H9 (cell line): ENCODE measurements around the gene LMF2. TPM values are rescaled to one million over a fixed set of nuclear protein-coding genes. Genes with fewer than 3 reads are reported as not detected.

ENCODE experiments used
- DNase-seq: peaks from one replicate; pipeline ENCODE4 v3.0.0-alpha.2; 2017
- H2AFZ ChIP-seq: one replicate; pipeline ENCODE4 v1.6.1; 2013; ENCODE audit warnings: mild to moderate bottlenecking, low read length, control low read depth, moderate library complexity
- H2AK5ac ChIP-seq: 2 replicates; pipeline ENCODE4 v1.6.1; 2013; ENCODE audit warnings: low read length, control low read depth, mixed read lengths; ENCODE audit not compliant: insufficient read length
- H2BK120ac ChIP-seq: one replicate; pipeline ENCODE4 v1.6.1; 2013; ENCODE audit warnings: low read depth, mild to moderate bottlenecking, low read length, control low read depth, inconsistent platforms; ENCODE audit not compliant: poor library complexity, severe bottlenecking
- H2BK12ac ChIP-seq: 2 replicates; pipeline ENCODE4 v1.6.1; 2013; ENCODE audit warnings: low read length, control low read depth, mixed read lengths, low read depth; ENCODE audit not compliant: insufficient read length
- H2BK15ac ChIP-seq: 2 replicates; pipeline ENCODE4 v1.6.1; 2013; ENCODE audit warnings: low read depth, low read length, control low read depth
- H2BK20ac ChIP-seq: one replicate; pipeline ENCODE4 v1.6.1; 2013; ENCODE audit warnings: low read depth, mild to moderate bottlenecking, low read length, control low read depth, inconsistent platforms; ENCODE audit not compliant: poor library complexity, severe bottlenecking
- H2BK5ac ChIP-seq: 2 replicates; pipeline ENCODE4 v1.6.1; 2013; ENCODE audit warnings: low read length, control low read depth, mixed read lengths; ENCODE audit not compliant: insufficient read length
- H3K14ac ChIP-seq: 2 replicates; pipeline ENCODE4 v1.6.1; 2013; ENCODE audit warnings: low read length, control low read depth; ENCODE audit not compliant: insufficient read depth
- H3K18ac ChIP-seq: 2 replicates; pipeline ENCODE4 v1.6.1; 2013; ENCODE audit warnings: low read depth, mild to moderate bottlenecking, mixed read lengths, low read length, control low read depth; ENCODE audit not compliant: insufficient read length
- H3K23ac ChIP-seq: 2 replicates; pipeline ENCODE4 v1.6.1; 2013; ENCODE audit warnings: low read length, control low read depth, mixed read lengths, low read depth; ENCODE audit not compliant: insufficient read length
- H3K23me2 ChIP-seq: 2 replicates; pipeline ENCODE4 v1.6.1; 2013; ENCODE audit warnings: low read depth, mild to moderate bottlenecking, mixed read lengths, low read length, control low read depth; ENCODE audit not compliant: insufficient read length, poor library complexity, severe bottlenecking
- H3K27ac ChIP-seq: 2 replicates; pipeline ENCODE4 v1.5.1; 2013; ENCODE audit warnings: low read length, control low read depth, mixed read lengths, low read depth; ENCODE audit not compliant: insufficient read length
- H3K27me3 ChIP-seq: 2 replicates; pipeline ENCODE4 v1.6.1; 2013; ENCODE audit warnings: low read length, control low read depth, inconsistent platforms; ENCODE audit not compliant: insufficient read depth
- H3K4ac ChIP-seq: 2 replicates; pipeline ENCODE4 v1.6.1; 2013; ENCODE audit warnings: low read depth, mild to moderate bottlenecking, control low read depth, inconsistent platforms, low read length, moderate library complexity
- H3K4me1 ChIP-seq: 2 replicates; pipeline ENCODE4 v1.6.1; 2013; ENCODE audit warnings: low read length, control low read depth, inconsistent platforms; ENCODE audit not compliant: insufficient read depth
- H3K4me2 ChIP-seq: 2 replicates; pipeline ENCODE4 v1.6.1; 2013; ENCODE audit warnings: low read length, control low read depth, mixed read lengths; ENCODE audit not compliant: insufficient read length, insufficient read depth
- H3K56ac ChIP-seq: 2 replicates; pipeline ENCODE4 v1.6.1; 2013; ENCODE audit warnings: low read depth, mild to moderate bottlenecking, mixed read lengths, low read length, control low read depth; ENCODE audit not compliant: insufficient read length
- H3K79me1 ChIP-seq: 2 replicates; pipeline ENCODE4 v1.6.1; 2013; ENCODE audit warnings: low read depth, mild to moderate bottlenecking, moderate library complexity, low read length, control low read depth, inconsistent platforms; ENCODE audit not compliant: insufficient read depth, poor library complexity, severe bottlenecking
- H3K79me2 ChIP-seq: 2 replicates; pipeline ENCODE4 v1.6.1; 2013; ENCODE audit warnings: low read length, control low read depth, inconsistent platforms; ENCODE audit not compliant: insufficient read depth
- H3K9ac ChIP-seq: 2 replicates; pipeline ENCODE4 v1.6.1; 2013; ENCODE audit warnings: low read length, control low read depth, mixed read lengths; ENCODE audit not compliant: insufficient read length; ENCODE audit errors: extremely low read depth
- H3K9me3 ChIP-seq: one replicate; pipeline ENCODE4 v1.6.1; 2013; ENCODE audit warnings: low read depth, low read length, inconsistent platforms; ENCODE audit not compliant: control insufficient read depth
- H3T11ph ChIP-seq: one replicate; pipeline ENCODE4 v1.6.1; 2013; ENCODE audit warnings: mild to moderate bottlenecking, low read length, control low read depth, inconsistent platforms
- H4K20me1 ChIP-seq: one replicate; pipeline ENCODE4 v1.6.1; 2013; ENCODE audit not compliant: control insufficient read depth, insufficient read length, insufficient read depth
- H4K5ac ChIP-seq: 2 replicates; pipeline ENCODE4 v1.6.1; 2013; ENCODE audit warnings: low read depth, mild to moderate bottlenecking, mixed read lengths, low read length, control low read depth; ENCODE audit not compliant: insufficient read length
- H4K8ac ChIP-seq: replicated peaks from 2 replicates; pipeline ENCODE4 v1.6.1; 2013; ENCODE audit warnings: low read length, control low read depth, mixed read lengths, low read depth; ENCODE audit not compliant: insufficient read length
- H4K91ac ChIP-seq: 2 replicates; pipeline ENCODE4 v1.6.1; 2013; ENCODE audit warnings: low read depth, mild to moderate bottlenecking, moderate library complexity, mixed read lengths, low read length, control low read depth; ENCODE audit not compliant: insufficient read length
- H3K27ac Mint-ChIP-seq, 3 experiments: 2 replicates in 2 of 3; 3 replicates in 1 of 3; pipeline ENCODE4 v1.8.0; 2020 to 2021; ENCODE audit warnings: mixed read lengths in 3 of 3, mild to moderate bottlenecking in 1 of 3, moderate library complexity in 1 of 3
- H3K27me3 Mint-ChIP-seq: 2 replicates; pipeline ENCODE4 v1.8.0; 2021; ENCODE audit warnings: low read depth, mild to moderate bottlenecking, moderate library complexity, mixed read lengths
- H3K36me3 Mint-ChIP-seq, 3 experiments: 2 replicates in 2 of 3; 3 replicates in 1 of 3; pipeline ENCODE4 v1.8.0; 2020 to 2021; ENCODE audit warnings: low read depth in 3 of 3, mixed read lengths in 3 of 3; ENCODE audit not compliant: insufficient read depth in 1 of 3
- H3K4me1 Mint-ChIP-seq, 2 experiments: 2 replicates each; pipeline ENCODE4 v1.8.0; 2020; ENCODE audit warnings: mixed read lengths in 2 of 2
- H3K4me3 Mint-ChIP-seq, 2 experiments: 2 replicates in 1 of 2; 3 replicates in 1 of 2; pipeline ENCODE4 v1.8.0; 2020 to 2021; ENCODE audit warnings: mild to moderate bottlenecking in 2 of 2, mixed read lengths in 2 of 2, moderate library complexity in 1 of 2
- H3K9me3 Mint-ChIP-seq, 2 experiments: 2 replicates in 1 of 2; 3 replicates in 1 of 2; pipeline ENCODE4 v1.8.0; 2020; ENCODE audit warnings: mild to moderate bottlenecking in 2 of 2, mixed read lengths in 2 of 2, moderate library complexity in 1 of 2
- CTCF ChIP-seq: fragments of 200-600 bp; sonication (generic); conservative IDR thresholded peaks from 3 replicates; pipeline ENCODE4 v1.8.0; 2021; ENCODE audit warnings: antibody characterized with exemption, mild to moderate bottlenecking
- WGBS: extraction: QIAGEN DNeasy Blood & Tissue Kit; methylation state at CpG from one replicate; pipeline ENCODE4 v1.1.7; 2013; ENCODE audit warnings: missing lambda C conversion rate, low lambda C conversion rate, mixed read lengths; ENCODE audit not compliant: insufficient read length; ENCODE audit errors: extremely low coverage; 5-methylcytosine and 5-hydroxymethylcytosine counted together
- total RNA-seq: library from RNA; stranded (reverse); gene quantifications from 2 replicates; pipeline ENCODE4 v1.2.1, GENCODE V29; 2021

Gene LMF2
- total RNA-seq, 1 experiment from 2014 or later, result 43.6 TPM

GRCh38 chr22:50465066-50465930 is 42.2 kb downstream of the LMF2 start:
- H4K20me1 ChIP-seq, result no peaks in the 10 kb centered on the region
- H2BK120ac ChIP-seq, result no peak overlapping the region
- H3T11ph ChIP-seq, result no peak overlapping the region
- no peaks in the 10 kb centered on the region for H3K27me3 ChIP-seq
- peaks cover 6% of the 10 kb centered on the region for H3K79me1 ChIP-seq
- no peak for DNase-seq
- H3K27ac Mint-ChIP-seq, result no peak overlapping the region
- H3K4me3 Mint-ChIP-seq, result no peak overlapping the region
- H3K14ac ChIP-seq, result no peak overlapping the region
- H3K9ac ChIP-seq, result no peak overlapping the region
- H2BK15ac ChIP-seq, result no peak overlapping the region
- no peak overlapping the region for H3K27ac ChIP-seq
- no peak overlapping the region for H2BK5ac ChIP-seq
- no peaks in the 10 kb centered on the region for H3K4me1 ChIP-seq
- no CpG with 5 or more reads among the region's 30 CpGs for WGBS
- no peaks in the 10 kb centered on the region for H3K9me3 Mint-ChIP-seq
- H3K18ac ChIP-seq, result no peak overlapping the region
- H2BK12ac ChIP-seq, result no peak overlapping the region
- H3K23ac ChIP-seq, result no peak overlapping the region
- H2AFZ ChIP-seq, result no peak overlapping the region
- H2BK20ac ChIP-seq, result no peak overlapping the region
- H2AK5ac ChIP-seq, result no peak overlapping the region
- peaks cover 3 to 8% of the 10 kb centered on the region in 2 experiments for H3K4me1 Mint-ChIP-seq
- H3K23me2 ChIP-seq, result no peaks in the 10 kb centered on the region
- TF ChIP-seq CTCF, result no peak
- no peak overlapping the region for H4K8ac ChIP-seq
- no peaks in the 10 kb centered on the region for H3K27me3 Mint-ChIP-seq
- H3K4ac ChIP-seq, result no peak overlapping the region
- H3K56ac ChIP-seq, result no peak overlapping the region
- H3K36me3 Mint-ChIP-seq, result peaks cover 21 to 65% (median 59%) of the 10 kb centered on the region in 3 experiments
- no peak overlapping the region for H4K91ac ChIP-seq
- no peaks in the 10 kb centered on the region; the same call in 1 of the 2 replicates for H3K79me2 ChIP-seq
- H3K9me3 ChIP-seq, result no peaks in the 10 kb centered on the region
- H4K5ac ChIP-seq, result no peak overlapping the region
- no peak overlapping the region for H3K4me2 ChIP-seq
